SH-SY5Y (cell line): ENCODE results near the gene SLC1A2.

Experiments
- GATA2 ChIP-seq: IDR thresholded peaks from 2 replicates; pipeline ENCODE4 v1.6.1; 2011; ENCODE audit warnings: mild to moderate bottlenecking, low read depth, low read length
- GATA3 ChIP-seq: IDR thresholded peaks from 2 replicates; pipeline ENCODE4 v1.6.1; 2011; ENCODE audit warnings: low read depth, mild to moderate bottlenecking, low read length, moderate library complexity

SLC1A2 gene

DNA sequence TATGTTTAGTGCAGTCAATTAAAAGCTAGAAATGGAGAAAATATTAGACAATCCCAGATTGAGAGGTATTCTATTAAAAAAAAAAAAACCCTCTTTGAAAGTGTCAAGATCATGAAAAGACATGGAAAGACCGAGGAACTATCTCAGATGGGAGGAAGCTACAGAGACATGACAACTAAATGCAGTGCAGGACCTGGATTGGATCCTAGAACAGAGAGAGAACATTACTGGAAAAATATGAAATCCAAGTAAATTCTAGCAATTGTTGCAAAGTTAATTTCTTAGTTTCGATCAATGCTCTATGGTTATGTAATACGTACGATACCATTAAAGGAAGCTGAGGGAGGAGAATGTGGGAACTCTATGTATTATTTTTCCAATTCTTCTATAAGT, 43.2 kb downstream of the SLC1A2 start:
- no peak for TF ChIP-seq GATA3
- no peak for TF ChIP-seq GATA2

DNA sequence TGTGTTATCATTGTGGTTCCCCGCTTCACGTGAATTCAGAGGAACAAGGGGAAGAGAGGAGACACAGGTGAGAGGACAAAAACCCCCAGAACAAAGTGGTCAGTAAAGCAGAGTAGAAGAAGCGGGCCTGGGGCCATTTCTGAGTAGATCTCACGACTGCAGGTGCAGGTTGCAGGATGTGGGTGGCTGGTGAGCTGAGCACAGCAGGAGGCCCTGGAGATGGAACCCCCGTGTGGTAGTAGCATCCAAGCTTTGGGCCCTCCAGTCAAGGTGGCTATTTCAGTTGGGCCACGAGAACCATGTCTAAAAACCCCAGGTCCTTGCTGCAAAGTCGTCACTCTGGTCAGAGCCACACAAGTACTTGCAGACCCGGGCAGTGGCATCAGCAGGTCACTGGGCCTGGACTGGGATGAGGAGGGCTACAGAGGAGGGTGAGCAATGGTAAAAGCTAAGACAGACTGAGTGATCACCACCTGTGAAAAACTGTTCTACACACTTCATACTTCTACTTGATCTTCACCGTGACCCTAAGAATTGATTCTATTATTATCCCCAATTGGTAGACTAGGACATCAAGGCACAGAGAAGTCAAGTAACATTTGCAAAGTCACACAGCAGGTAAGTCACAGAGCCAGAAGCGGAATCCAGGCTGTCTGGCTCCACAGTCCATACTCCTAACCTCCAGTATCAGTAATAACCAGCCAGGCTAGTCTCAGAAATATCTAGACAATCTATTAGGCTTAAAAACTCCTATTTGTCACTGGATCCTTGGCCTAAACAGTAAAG, 43.8 kb downstream of the SLC1A2 start:
- no peak for TF ChIP-seq GATA3

DNA sequence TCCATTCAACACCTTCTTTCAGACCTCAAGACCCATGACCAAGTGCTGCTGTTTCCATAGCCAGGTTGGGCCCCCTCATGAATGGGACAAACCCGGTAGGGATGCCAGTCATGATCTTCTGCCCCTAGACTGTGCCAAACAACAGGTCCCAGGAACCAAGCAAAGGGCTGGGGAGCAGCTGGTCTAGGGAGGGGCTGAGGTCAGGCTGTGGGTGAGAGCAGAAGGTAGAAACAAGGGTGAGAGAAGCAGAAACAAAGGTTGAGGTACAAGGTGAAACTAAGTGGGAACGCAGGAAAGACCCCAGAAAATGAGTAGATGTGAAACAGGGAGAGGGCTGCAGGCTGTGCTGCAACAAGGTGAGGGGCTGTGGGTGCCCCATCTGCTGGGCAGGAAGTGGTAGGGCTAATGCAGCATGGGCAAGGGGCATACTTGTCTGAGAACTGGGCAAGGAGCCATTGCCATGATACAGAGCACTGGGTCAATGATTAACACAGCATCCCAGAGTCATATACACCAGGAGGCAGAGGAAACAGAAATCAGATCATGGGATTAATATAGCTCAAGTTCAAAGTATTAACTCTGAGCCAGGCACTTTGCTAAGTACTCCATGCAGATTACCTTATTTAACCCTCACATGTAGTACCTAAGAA, 45.9 kb downstream of the SLC1A2 start:
- TF ChIP-seq GATA2 (no peak), GATA3 (no peak)

DNA sequence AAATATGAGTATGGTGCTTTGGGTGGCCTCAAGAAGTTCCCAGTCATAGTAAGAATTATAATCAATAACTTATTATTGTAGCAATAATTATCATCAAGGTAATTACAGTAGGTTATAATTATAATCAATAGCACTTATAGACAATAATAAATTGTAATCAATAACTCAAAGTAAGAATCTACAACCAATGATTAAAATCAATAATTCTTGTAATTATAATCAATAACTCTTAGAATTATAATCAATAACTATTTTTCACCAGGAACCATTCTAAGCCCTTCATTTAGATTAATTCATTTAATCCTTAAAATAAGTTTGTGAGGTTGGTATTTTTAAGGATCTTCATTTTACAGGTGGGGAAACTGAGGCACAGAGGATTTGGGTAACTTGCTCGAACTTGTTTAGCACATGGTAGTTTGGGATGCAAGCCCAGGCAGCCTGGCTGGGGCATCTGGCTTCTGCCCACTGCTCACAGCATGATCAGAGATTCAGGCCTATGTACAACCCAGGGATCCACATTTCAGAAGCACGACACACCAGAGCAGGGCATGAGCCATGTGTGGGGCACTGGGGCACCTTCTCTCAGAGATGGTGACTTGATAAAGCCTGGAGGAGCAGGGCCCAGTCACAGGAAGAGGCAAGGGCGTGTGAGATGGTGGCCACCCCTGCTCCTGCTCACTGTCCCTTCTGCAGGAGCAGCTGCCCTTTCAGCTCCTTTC, 46.6 kb downstream of the SLC1A2 start:
- no peak for TF ChIP-seq GATA3
- TF ChIP-seq GATA2, result no peak

DNA sequence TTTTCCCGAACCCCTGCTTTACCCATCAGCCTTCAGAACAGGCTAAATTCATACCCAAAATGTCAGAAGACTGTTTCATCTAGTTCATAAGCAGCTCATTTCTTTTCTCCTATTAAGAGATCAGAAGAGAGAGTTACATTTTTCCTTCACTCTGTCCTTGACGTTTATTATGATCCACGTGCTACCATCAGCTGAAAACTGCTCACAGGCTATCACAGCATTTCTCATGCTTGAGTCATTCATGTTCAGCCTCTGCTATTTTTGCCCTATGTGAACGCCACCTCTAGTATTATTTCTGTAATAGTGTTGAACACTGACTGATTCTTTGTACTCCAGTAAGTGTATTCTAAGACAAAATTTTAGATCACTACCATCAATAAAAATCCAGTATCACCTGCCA, 51.9 kb downstream of the SLC1A2 start:
- TF ChIP-seq GATA2, result no peak
- TF ChIP-seq GATA3, result no peak

DNA sequence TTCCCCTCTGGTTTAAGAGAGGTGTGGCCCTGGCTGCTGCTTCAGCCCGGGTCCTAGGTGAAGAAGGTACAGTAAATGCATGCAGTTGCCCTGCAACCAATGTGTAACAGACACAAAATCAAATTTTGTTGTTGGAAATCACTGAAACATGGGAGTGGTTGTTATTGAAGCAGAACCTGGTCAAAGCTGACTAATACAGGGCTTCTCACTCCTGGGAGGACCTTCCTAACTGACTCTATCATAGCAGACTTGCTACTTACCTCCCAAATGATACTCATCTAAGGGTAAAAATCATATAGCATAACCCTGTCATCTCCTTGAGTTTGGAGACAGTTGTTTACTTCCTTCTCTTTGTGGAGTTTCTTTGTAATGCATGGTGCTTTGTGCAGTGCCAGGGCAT, 52.6 kb downstream of the SLC1A2 start:
- TF ChIP-seq GATA2 (no peak), GATA3 (no peak)

DNA sequence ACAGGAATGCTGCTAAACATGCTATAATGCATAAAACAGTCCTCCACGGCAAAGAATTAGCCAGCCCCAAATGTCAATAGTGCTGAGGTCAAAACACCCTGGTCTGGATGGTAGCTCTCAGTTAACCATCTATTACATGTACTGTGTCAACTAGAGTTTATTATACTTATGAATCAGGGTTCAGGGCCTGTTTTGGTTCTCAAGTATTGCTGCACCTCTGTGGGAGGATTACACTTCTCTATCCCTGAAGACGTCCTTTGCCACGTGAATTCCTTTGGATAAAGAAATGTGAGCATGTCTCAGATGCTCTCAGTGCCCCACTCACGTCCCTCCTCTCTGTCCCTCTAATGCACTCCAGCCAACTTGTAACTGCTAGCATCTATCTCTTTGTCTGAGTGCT, 53.4 kb downstream of the SLC1A2 start:
- TF ChIP-seq GATA3 (no peak), GATA2 (no peak)

DNA sequence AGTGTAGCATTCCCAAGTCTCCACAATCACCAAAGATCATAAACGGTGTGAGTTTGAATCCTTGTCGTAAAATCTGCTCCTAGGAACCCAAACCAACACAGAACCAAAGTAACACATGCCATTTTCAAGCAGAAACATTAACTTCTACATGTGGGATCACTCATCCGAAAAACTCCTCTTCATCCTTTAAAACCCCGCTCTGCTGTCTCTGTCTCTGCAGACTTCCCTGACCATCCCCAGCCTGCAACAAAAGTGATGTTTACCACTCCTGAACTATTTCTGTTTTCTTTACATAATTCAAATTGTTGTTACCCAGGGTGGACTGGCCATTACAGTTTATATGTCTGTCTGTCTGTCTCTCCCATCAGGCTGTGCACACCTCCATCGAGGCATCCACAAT, 54.0 kb downstream of the SLC1A2 start:
- TF ChIP-seq GATA3 (no peak), GATA2 (no peak)

DNA sequence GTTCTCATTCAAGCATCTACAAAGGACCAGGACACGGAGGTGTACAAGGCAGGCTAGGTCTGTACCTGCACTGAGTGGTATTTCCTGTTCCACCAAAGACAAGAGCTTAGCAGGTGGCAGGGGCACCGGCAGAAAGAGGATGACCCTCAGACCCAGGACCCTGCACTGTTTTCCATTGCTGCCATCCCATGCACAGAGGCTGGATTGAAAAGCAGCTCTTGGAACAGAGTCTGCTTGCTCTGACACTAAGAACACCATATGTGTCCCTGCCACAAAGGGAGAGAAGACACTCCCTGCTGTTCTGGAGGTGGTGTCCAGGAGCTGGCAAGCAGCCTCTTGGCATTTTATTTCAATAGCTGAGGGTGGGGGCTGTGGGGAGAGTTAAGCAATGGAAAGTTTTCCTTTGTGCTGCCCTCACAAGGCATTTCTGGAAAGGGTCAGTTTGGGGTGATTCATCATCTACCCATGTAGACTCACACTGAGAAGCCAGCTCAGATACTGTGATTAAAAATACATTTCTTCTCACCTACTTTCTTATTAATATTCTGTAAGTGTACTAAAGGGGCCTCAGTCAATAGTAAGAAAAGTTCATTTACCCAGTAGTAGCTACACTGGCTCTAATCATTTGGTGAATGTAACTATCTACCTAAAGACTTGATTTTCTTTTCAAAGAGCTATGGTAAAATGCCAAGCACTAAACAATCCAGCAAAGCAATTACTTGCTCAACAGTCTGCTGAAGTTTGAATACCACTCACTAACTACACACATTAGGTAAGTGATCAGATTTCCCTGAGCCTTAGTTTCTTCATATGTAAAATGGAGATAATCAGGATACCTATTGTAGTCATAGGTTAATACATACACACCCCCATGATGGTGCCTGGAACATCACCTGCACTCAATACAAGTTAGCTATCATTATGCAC, 55.2 kb downstream of the SLC1A2 start:
- TF ChIP-seq GATA2 (no peak), GATA3 (no peak)

DNA sequence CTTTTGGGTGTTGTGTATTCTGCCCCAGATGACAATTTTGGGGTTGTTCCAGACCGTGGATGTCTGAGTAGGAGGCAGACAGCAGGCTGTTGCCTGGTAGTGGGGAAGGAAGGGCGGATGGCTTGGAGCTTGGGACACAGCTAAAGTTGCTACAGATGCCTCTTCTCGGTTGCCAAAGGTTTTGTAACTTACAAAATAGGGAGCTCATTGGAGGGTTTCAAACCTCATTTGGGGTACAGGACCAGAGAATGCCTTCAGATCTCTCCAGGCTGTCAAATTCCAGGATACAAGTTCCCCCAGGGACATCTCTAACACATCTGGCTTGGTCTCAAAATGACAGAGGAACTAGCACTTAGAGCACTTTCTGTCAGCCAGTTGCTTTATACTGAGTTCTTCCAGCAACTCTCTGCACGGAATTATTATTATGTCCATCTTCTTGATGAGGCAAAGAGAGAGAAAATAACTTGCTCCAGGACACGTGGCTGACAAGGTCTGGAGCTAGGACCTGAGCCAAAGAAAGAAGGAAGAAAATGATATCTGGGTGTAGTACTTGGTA, 56.0 kb downstream of the SLC1A2 start:
- no peak for TF ChIP-seq GATA3
- no peak for TF ChIP-seq GATA2

DNA sequence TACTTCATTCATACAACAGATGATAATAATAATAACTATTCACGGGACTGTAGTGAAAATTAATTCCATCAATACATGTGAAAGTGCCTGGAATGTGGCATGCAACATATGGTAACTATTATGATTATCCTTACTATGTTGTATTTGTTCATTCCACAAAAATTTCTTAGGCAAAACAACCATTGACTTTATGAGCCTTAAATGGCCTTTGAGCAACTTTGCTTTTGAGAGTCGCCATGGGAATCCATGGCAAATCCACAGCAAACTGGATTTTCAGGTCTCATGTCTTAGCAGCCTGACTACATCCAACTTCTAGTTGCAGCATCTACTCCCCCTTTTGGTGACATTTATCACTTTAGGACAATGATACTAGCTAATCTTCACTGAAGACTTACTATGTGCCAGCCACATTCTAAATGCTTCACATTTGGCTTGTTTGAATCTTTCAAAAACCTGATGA, 56.8 kb downstream of the SLC1A2 start:
- TF ChIP-seq GATA2 (no peak), GATA3 (no peak)

DNA sequence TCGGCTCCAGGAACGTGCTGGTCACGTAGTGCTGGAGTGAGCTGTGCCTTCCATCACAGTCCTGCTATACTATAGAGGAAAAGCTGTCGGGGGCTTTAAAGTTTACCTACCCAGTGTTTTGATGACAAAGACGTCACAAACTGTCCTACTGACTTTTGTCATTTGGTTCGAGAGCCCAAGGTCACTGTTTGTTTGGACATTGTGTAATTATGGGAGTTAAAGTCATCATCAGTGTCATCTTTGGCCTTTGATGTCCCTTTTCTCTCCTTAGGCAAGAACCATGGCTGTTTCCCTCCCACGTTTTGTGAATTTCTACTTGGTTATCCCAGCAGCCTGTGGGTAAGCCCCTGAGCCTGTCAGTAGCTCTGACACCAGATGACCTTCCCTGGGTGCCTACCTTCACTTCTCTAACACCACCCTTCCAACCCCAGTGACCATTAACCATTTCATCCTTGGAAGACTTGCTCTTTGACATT, 59.3 kb downstream of the SLC1A2 start:
- TF ChIP-seq GATA3 (no peak), GATA2 (no peak)

DNA sequence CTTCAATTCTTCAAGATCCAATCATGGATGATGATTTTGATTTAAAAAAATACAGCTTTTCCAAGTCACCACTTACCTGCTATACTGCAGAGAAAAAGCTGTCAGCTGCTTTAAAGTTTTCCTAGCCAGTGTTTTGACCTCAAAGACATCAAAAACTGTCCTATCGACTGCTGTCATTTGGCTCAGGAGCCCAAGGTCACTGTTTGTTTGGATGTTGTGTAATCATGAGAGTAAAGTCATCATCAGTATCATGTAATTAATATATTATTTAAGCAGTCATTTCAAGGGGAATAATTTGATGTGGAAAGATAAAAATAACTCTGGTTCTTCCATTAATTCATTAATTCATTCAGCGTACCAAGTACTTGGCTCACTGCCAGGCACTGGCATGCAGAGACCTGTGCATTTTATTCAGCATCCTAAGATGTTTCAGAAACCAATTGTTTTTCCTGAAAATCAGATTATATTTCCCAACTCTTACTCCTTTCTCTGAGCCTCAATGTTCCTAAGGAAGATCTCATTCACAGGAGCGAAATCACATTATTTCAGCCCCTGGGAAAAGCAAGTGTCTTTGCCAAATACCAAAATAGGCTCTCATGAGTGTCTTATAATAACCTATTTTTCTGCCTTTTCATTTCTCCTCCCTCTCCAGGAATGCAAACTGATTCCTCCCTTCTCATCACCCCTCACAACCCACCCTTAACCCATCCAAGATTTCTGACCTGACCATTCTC, 59.9 kb downstream of the SLC1A2 start:
- TF ChIP-seq GATA2, result no peak
- TF ChIP-seq GATA3, result no peak
